Kidney (tissue), 14 donors: ENCODE data around the gene SOX13. TPM values are rescaled to one million over a fixed set of nuclear protein-coding genes. Genes with fewer than 3 reads are reported as not detected.

Experiments used
- DNase-seq, 5 donors: peaks; one replicate each; pipeline ENCODE4 v3.0.0-alpha.2; 2013 to 2020
- FAIRE-seq: peaks from 2 replicates; lab custom pipeline; 2012; peaks lifted over from hg19 to GRCh38; lab: Jason Lieb, UNC
- H3K27ac ChIP-seq, 2 donors: one replicate each; pipeline ENCODE4 v1.7.0; 2013; ENCODE audit warnings: low read depth in 2 of 2, low read length in 2 of 2, inconsistent platforms in 1 of 2
- H3K27me3 ChIP-seq: one replicate; pipeline ENCODE4 v1.7.1; 2013; ENCODE audit warnings: low read length, inconsistent platforms; ENCODE audit not compliant: control insufficient read depth, insufficient read depth
- H3K36me3 ChIP-seq, 3 donors: one replicate each; pipeline versions ENCODE4 v1.7.0 to v1.7.1; 2013; ENCODE audit warnings: low read length in 3 of 3, control low read depth in 1 of 3, inconsistent platforms in 1 of 3; ENCODE audit not compliant: insufficient read depth in 3 of 3, control insufficient read depth in 2 of 3
- H3K4me1 ChIP-seq, 3 donors: one replicate each; pipeline versions ENCODE4 v1.7.0 to v1.7.1; 2013; ENCODE audit warnings: low read length in 3 of 3, inconsistent platforms in 1 of 3, low read depth in 1 of 3; ENCODE audit not compliant: control insufficient read depth in 2 of 3, insufficient read depth in 2 of 3
- H3K4me3 ChIP-seq, 3 donors: one replicate each; pipeline versions ENCODE4 v1.7.0 to v1.8.1; 2013; ENCODE audit warnings: low read length in 3 of 3, control low read depth in 1 of 3, inconsistent platforms in 1 of 3
- H3K9ac ChIP-seq, 3 donors: one replicate each; pipeline versions ENCODE4 v1.7.0 to v1.7.1; 2013; ENCODE audit warnings: low read length in 3 of 3, control low read depth in 1 of 3, inconsistent platforms in 1 of 3
- H3K9me3 ChIP-seq, 3 donors: one replicate each; pipeline versions ENCODE4 v1.7.0 to v1.7.1; 2013; ENCODE audit warnings: low read length in 3 of 3, control low read depth in 1 of 3, inconsistent platforms in 1 of 3; ENCODE audit not compliant: control insufficient read depth in 2 of 3, insufficient read depth in 1 of 3
- intact Hi-C: fragments of 100-400 bp; cut with DNase I; formaldehyde crosslinking; loops from one replicate; pipeline ENCODE4 v1.11.1; 2022
- polyA plus RNA-seq: library from polyadenylated mRNA; stranded (reverse); fragments of 350-450 nt; fragmentation: Illumina TruSeq; extraction: RNeasy Lipid Tissue Mini Kit (QIAGEN cat#74804); gene quantifications from one replicate; pipeline ENCODE4 v1.2.3, GENCODE V29; 2014; ENCODE audit warnings: low read depth, low replicate concordance; ENCODE audit not compliant: insufficient read depth
- total RNA-seq: library from RNA; stranded (reverse); fragmentation: NEBNext Ultra II Directional; extraction: Animal tissue kit (Norgen Biotek cat#: 25700); gene quantifications from one replicate; pipeline ENCODE4 v1.2.1, GENCODE V29; 2021
- TF ChIP-seq, protein P1 (sequence below): IDR thresholded peaks from 3 replicates; pipeline ENCODE4 v1.5.1; 2012; ENCODE audit warnings: mild to moderate bottlenecking, moderate library complexity, borderline replicate concordance; ENCODE audit not compliant: insufficient read depth; ENCODE audit errors: extremely low read depth
- donor health status: control.
- donor health status: control.
- donor health status: control.
- donor health status: control.
- donor health status: control.
- donor health status: DM: yes; HTN: yes; CAD: no.
- donor health status: Normal renal cell carcinoma (clear cell type).

Gene SOX13
- total and polyA plus RNA-seq, 2 donors from 2014 or later, result 23.9 to 55.2 TPM

DNA sequence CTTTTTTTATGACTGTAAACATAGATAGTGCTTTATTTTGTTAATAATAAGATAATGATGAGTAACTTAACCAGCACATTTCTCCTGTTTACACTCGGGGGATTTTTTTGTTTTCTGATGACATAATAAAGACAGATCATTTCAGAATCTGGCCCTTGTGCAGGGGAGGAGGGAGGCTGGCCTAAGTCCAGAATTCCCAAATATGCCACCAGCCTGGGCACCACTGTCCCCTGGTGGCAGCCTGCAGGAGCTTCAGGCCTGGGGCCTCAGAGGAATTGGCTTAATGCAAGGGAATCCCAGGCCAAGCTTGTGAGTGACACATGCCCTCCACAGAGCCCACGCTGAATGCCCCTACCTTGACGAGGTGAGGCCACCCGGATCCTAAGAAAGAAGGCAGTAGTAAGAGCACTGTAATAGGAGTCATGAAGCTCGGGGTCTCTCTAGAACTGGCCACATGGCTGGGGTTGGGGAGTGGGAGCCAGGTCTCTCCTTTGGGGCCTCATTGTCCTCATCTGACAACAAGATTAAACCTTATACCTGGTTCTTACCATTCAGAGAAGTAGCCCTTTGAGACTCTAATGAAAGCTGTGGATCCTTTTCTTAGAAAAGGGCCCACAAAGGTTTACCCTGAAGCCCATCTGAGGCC lies 54.8 kb downstream of the SOX13 start:
- TF ChIP-seq, protein P1, sequence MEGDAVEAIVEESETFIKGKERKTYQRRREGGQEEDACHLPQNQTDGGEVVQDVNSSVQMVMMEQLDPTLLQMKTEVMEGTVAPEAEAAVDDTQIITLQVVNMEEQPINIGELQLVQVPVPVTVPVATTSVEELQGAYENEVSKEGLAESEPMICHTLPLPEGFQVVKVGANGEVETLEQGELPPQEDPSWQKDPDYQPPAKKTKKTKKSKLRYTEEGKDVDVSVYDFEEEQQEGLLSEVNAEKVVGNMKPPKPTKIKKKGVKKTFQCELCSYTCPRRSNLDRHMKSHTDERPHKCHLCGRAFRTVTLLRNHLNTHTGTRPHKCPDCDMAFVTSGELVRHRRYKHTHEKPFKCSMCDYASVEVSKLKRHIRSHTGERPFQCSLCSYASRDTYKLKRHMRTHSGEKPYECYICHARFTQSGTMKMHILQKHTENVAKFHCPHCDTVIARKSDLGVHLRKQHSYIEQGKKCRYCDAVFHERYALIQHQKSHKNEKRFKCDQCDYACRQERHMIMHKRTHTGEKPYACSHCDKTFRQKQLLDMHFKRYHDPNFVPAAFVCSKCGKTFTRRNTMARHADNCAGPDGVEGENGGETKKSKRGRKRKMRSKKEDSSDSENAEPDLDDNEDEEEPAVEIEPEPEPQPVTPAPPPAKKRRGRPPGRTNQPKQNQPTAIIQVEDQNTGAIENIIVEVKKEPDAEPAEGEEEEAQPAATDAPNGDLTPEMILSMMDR, result peak; percentile 98
- DNase-seq (peak; percentile 77 to 90 (median 78)), FAIRE-seq (peak; percentile 23)
- Histone ChIP-seq H3K4me1 (peaks cover 0 to 51% (median 49%) of the 10 kb centered on the region in 3 donors), H3K9me3 (no peaks in the 10 kb centered on the region), H3K27me3 (no peaks in the 10 kb centered on the region), H3K27ac (peak overlapping the region in 1 of 2 donors; percentile 16), H3K9ac (no peak overlapping the region), H3K36me3 (peaks cover 2 to 34% (median 24%) of the 10 kb centered on the region in 3 donors), H3K4me3 (no peak overlapping the region)
- intact Hi-C loops, result no loop called here

DNA sequence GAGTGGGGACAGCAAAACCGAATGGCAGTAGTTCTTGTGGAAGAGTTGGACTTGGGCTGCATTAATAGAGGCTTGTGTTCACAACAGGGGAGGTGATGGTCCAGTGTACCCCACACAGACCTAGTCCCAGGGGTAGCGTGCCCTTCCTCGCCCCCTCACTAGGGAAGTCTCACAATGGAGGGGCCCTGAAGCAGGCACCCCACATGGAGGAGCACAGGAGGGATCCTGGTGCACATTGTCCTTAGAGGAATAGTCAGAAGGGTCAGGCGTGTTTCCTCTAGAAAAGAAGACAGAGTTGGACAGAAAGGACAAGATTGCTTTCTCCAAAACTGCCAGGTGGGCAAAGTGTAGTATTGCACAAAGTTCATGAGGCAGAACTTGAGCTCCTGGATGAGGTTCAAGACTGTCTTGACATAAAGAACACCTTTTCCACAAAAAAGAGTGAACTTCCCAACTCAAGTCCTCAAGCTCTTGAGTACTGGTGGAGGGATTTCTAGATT lies 55.6 kb downstream of the SOX13 start:
- H3K4me1 ChIP-seq, result peaks cover 0 to 51% (median 49%) of the 10 kb centered on the region in 3 donors
- H3K4me3 ChIP-seq, result peak overlapping the region in 1 of 3 donors; percentile 10
- H3K27ac ChIP-seq, result peak overlapping the region; percentile 94 to 96
- H3K36me3 ChIP-seq, result peaks cover 2 to 30% (median 17%) of the 10 kb centered on the region in 3 donors
- DNase-seq (peak in 1 of 5 donors; percentile 44), FAIRE-seq (no peak)
- no peaks in the 10 kb centered on the region for H3K9me3 ChIP-seq
- TF ChIP-seq, protein P1, result no peak
- intact Hi-C loops, result no loop called here
- peak overlapping the region in 1 of 3 donors; percentile 54 for H3K9ac ChIP-seq
- no peaks in the 10 kb centered on the region for H3K27me3 ChIP-seq

DNA sequence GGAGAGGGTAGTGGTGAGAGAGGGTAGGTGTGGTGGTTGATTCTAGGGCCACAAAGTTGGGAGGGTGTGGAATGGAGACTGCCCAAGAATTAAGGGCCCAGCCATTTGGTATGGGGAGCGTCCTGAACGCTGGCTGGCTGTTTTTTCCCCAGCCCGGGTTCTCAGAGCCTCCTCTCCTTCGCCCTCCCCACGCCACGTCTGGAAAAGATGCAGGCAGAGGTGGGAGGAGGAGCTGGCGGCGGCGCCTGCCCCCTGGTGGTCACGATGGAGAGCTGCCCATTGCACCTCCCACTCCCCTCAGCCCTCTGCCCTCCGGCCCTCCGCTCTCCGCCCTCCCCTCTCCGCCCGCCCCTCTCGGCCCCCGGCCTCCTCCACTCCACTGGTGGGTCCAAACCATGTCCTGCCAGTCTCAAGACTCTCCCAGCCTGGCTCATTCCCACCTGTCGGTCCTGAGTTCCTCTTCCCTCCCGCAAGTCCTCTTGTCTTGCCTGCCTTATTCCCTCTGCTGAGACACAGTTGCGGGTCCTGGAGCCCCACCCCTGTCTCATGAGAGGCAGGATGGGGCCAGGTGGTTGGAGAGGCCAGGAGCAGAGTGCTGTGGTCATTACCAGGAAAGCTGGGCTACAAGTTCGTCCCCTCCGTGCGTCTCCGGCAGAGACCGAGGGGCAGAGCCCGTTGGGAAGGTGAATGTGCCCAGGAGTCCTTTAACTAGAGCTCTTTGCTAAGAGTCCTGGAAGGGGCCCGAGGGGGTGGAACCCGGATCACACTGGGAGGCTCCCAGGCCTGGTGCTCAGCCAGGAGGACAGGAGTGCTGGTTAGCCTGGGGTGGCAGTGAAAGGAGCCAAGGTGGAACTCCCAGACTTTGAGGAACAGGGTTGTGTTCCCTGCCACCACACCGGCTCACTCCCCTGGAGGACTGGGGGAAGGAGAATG lies 56.3 kb downstream of the SOX13 start:
- no peaks in the 10 kb centered on the region for H3K27me3 ChIP-seq
- peak overlapping the region in 2 of 3 donors; percentile 56 to 66 for H3K4me3 ChIP-seq
- H3K27ac ChIP-seq, result peak overlapping the region; percentile 94 to 96
- H3K36me3 ChIP-seq, result peaks cover 2 to 29% (median 17%) of the 10 kb centered on the region in 3 donors
- H3K4me1 ChIP-seq, result peaks cover 0 to 51% (median 49%) of the 10 kb centered on the region in 3 donors
- intact Hi-C loops, result no loop called here
- DNase-seq (peak; percentile 82 to 89 (median 85)), FAIRE-seq (no peak)
- no peaks in the 10 kb centered on the region for H3K9me3 ChIP-seq
- H3K9ac ChIP-seq, result peak overlapping the region in 2 of 3 donors; percentile 79 to 80
- TF ChIP-seq, protein P1, result peak; percentile 94
